Pancreas (tissue), 10 donors: Measurements from ENCODE around the gene RNASEL. TPM values are rescaled to one million over a fixed set of nuclear protein-coding genes. Genes with fewer than 3 reads are reported as not detected.

ENCODE experiments used
- ATAC-seq, 4 donors: fragments of 200-7000 bp; cut with Tn5 transposase; one replicate each; pipeline versions ENCODE4 v1.8.0 to v1.9.1; 2020; ENCODE audit warnings: mild to moderate bottlenecking in 4 of 4, moderate library complexity in 4 of 4
- DNase-seq, 6 donors: peaks; one replicate each; pipeline ENCODE4 v3.0.0-alpha.2; 2020
- FAIRE-seq: peaks from 2 replicates; lab custom pipeline; 2012; peaks lifted over from hg19 to GRCh38; lab: Jason Lieb, UNC
- H3K27ac ChIP-seq, 4 donors: fragments of 200-600 bp; sonication (generic); 1 replicate in 3 of 4; 2 replicates in 1 of 4; pipeline versions ENCODE4 v1.5.0 to v1.8.0; 2020
- H3K27me3 ChIP-seq, 4 donors: fragments of 200-600 bp; one replicate each; pipeline ENCODE4 v1.8.0; 2021
- H3K36me3 ChIP-seq, 3 donors: fragments of 200-600 bp; sonication (generic) in 1 of 3; one replicate each; pipeline versions ENCODE4 v1.5.0 to v1.8.0; 2020 to 2021
- H3K4me1 ChIP-seq, 3 donors: fragments of 200-600 bp; one replicate each; pipeline ENCODE4 v1.8.0; 2021
- H3K4me3 ChIP-seq, 4 donors: fragments of 200-600 bp; sonication (generic) in 2 of 4; one replicate each; pipeline versions ENCODE4 v1.5.0 to v1.8.0; 2020 to 2021
- H3K9me3 ChIP-seq, 4 donors: fragments of 200-600 bp; one replicate each; pipeline ENCODE4 v1.8.0; 2021
- CTCF ChIP-seq, 4 donors: fragments of 200-600 bp; sonication (generic) in 3 of 4; IDR thresholded peaks; one replicate each; pipeline versions ENCODE4 v1.5.0 to v1.8.0; 2021; ENCODE audit warnings: antibody characterized with exemption in 4 of 4
- intact Hi-C, 3 donors: fragments of 100-400 bp; cut with DNase I; formaldehyde crosslinking; loops; one replicate each; pipeline versions ENCODE4 v1.11.1 to v1.14.2; 2022
- polyA plus RNA-seq, 2 donors: library from polyadenylated mRNA; stranded (reverse); fragments of 200-250 nt; gene quantifications; one replicate each; pipeline ENCODE4 v1.2.3, GENCODE V29; 2013
- total RNA-seq, 6 donors: library from RNA; stranded (reverse); fragmentation: NEBNext Ultra II Directional in 4 of 6; extraction: Animal tissue kit (Norgen Biotek cat#: 25700) in 4 of 6; gene quantifications; one replicate each; pipeline versions ENCODE4 v1.2.1 to v1.2.4, GENCODE V29; 2021 to 2023
- donor health status: healthy with polysubstance abuse.
- donor health status: DM: no; HTN: no; CAD: no; lungs with moderate emphysema.
- donor health status: DM: no; HTN: no; CAD: no.
- donor health status: control.
- donor health status: control.
- donor health status: Bipolar disorder and iron deficiency.
- donor health status: DM: yes; HTN: yes; CAD: no.
- donor health status: DM: no; HTN: no; CAD: no.
- donor health status: DM: no; HTN: no; CAD: no.
- donor health status: DM: yes; HTN: yes; CAD: no.

Gene RNASEL
- total and polyA plus RNA-seq, 8 donors: 1.1 to 7.0 (median 2.7) TPM

GRCh38 chr1:182525342-182525741, 63.7 kb downstream of the RNASEL start:
- intact Hi-C loops: no loop called here
- no peak for TF ChIP-seq CTCF (IDR thresholded peaks at IDR 0.05)
- H3K9me3 ChIP-seq: no peaks in the 10 kb centered on the region
- no peaks in the 10 kb centered on the region for H3K4me1 ChIP-seq
- FAIRE-seq: no peak
- no peak overlapping the region for H3K27ac ChIP-seq
- no peaks in the 10 kb centered on the region for H3K27me3 ChIP-seq
- H3K4me3 ChIP-seq: no peak overlapping the region
- ATAC-seq: no peak
- no peak for DNase-seq
- no peaks in the 10 kb centered on the region for H3K36me3 ChIP-seq

Other genes with a start within 250 kb of the RNASEL start
- gene GLUL, start 197.5 kb downstream of the RNASEL start, total RNA-seq: 100 to 1,000 TPM; 261 to 512 (median 332) TPM
- 100 to 1,000 TPM; 178 to 237 TPM for gene GLUL, start 197.5 kb downstream of the RNASEL start, polyA plus RNA-seq
- gene TEDDM1, start 188.6 kb downstream of the RNASEL start, total RNA-seq: not detected
- gene TEDDM1, start 188.6 kb downstream of the RNASEL start, polyA plus RNA-seq: under 1 TPM in 1 of 2 donors, not detected in 1; 0.05 TPM
- not detected for gene RGSL1, start 139.1 kb downstream of the RNASEL start, total RNA-seq
- gene RGSL1, start 139.1 kb downstream of the RNASEL start, polyA plus RNA-seq: not detected
- 1 to 10 TPM; 1.8 to 4.4 (median 2.7) TPM for gene RGS16, start 15.1 kb upstream of the RNASEL start, total RNA-seq
- gene RGS16, start 15.1 kb upstream of the RNASEL start, polyA plus RNA-seq: 10 to 100 TPM in 1 of 2 donors, 1 to 10 TPM in 1; 8.0 to 19.3 TPM
- not detected for gene RGS8, start 95.3 kb upstream of the RNASEL start, total RNA-seq
- gene RGS8, start 95.3 kb upstream of the RNASEL start, polyA plus RNA-seq: under 1 TPM in 1 of 2 donors, not detected in 1; 0.02 TPM
- 1 to 10 TPM; 1.2 to 9.7 (median 3.3) TPM for gene NPL, start 200.5 kb upstream of the RNASEL start, total RNA-seq
- 1 to 10 TPM; 2.6 to 2.8 TPM for gene NPL, start 200.5 kb upstream of the RNASEL start, polyA plus RNA-seq